Stomach smooth muscle (tissue), 2 donors: ENCODE measurements around the gene CCDC148.

Experiments used
- H3K27ac ChIP-seq: one replicate; pipeline ENCODE4 v1.7.0; 2013; ENCODE audit warnings: mild to moderate bottlenecking, low read length, inconsistent platforms
- H3K27me3 ChIP-seq, 2 donors: one replicate each; pipeline ENCODE4 v1.7.0; 2013; ENCODE audit warnings: low read length in 2 of 2; ENCODE audit not compliant: insufficient read depth in 2 of 2, control insufficient read depth in 1 of 2
- H3K36me3 ChIP-seq, 2 donors: one replicate each; pipeline ENCODE4 v1.7.0; 2013; ENCODE audit warnings: low read length in 2 of 2; ENCODE audit not compliant: control insufficient read depth in 2 of 2, insufficient read depth in 2 of 2
- H3K4me1 ChIP-seq: one replicate; pipeline ENCODE4 v1.7.0; 2013; ENCODE audit warnings: low read length; ENCODE audit not compliant: control insufficient read depth, insufficient read depth
- H3K4me3 ChIP-seq, 2 donors: one replicate each; pipeline ENCODE4 v1.7.0; 2013; ENCODE audit warnings: low read length in 2 of 2
- H3K9ac ChIP-seq, 2 donors: one replicate each; pipeline ENCODE4 v1.7.0; 2013; ENCODE audit warnings: low read length in 2 of 2, mild to moderate bottlenecking in 1 of 2
- H3K9me3 ChIP-seq, 2 donors: one replicate each; pipeline ENCODE4 v1.7.0; 2013; ENCODE audit warnings: low read length in 2 of 2; ENCODE audit not compliant: control insufficient read depth in 2 of 2
- donor health status: healthy.
- donor health status: Pancreatic carcinoma.

CCDC148 gene

DNA sequence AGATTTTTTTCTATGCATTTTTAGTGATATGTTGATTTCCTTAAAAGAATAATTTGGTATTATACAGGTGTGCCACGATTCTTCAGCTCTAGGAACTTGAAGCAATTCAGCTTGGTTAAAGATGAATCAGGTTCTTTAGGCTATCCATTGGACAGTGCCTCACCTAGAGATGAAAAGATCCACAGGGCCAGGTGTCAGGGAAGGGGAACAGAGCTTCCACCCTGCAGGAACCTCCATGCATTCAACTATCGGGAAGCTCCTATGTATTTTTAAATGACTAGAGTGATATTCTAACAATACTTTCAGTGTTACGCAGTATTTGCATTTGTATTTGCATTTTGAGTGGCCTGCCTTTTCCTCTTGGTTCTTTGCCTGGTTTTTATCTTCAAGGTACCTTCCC lies 40.4 kb upstream of the CCDC148 start:
- H3K4me1 ChIP-seq, result peaks cover 22% of the 10 kb centered on the region
- H3K9me3 ChIP-seq, result no peaks in the 10 kb centered on the region
- H3K27me3 ChIP-seq, result no peaks in the 10 kb centered on the region
- H3K36me3 ChIP-seq, result no peaks in the 10 kb centered on the region
- H3K9ac ChIP-seq, result no peak overlapping the region
- no peak overlapping the region for H3K4me3 ChIP-seq
- no peak overlapping the region for H3K27ac ChIP-seq

DNA sequence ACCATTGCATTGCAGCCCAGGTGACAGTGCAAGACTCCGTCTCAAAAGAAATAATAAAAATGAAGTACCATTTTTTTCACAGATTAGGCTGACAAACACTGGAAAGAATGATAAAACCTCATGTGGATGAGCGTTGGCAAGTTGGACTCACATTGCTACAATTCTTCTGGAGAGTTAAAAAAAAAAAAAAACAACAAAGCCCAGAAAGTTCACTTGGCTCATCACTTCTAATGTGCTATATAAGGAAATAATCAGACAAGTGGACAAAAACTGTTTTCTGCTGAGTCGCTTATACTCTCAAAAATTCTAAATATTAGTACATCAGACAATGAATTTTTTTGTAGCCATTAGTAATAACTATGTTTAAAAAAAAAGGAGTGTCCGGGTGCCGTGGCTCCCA lies 38.6 kb upstream of the CCDC148 start:
- no peak overlapping the region for H3K27ac ChIP-seq
- H3K27me3 ChIP-seq, result no peaks in the 10 kb centered on the region
- no peak overlapping the region for H3K9ac ChIP-seq
- H3K9me3 ChIP-seq, result no peaks in the 10 kb centered on the region
- H3K4me3 ChIP-seq, result no peak overlapping the region
- H3K4me1 ChIP-seq, result peaks cover 10% of the 10 kb centered on the region
- H3K36me3 ChIP-seq, result no peaks in the 10 kb centered on the region

DNA sequence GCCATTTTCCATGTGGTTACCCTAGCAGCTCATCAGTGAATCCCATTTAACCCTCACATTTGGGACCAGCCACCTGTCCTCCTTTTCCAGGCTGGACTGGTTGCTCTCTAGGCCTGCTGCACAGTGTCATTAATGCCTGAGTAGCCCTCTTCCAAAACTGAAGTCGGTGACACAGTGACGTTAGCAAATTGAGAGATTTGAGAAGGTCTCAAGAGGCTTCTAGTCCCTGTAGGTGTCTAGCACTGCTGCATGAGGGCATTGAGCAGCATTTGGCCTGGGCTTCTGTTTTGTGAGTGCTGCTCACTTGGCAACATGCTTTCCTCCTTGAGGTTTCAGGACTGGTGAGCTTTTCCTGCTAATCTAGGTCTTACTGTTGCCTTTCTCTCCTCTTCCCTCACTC lies 36.9 kb upstream of the CCDC148 start:
- no peaks in the 10 kb centered on the region for H3K9me3 ChIP-seq
- no peaks in the 10 kb centered on the region for H3K36me3 ChIP-seq
- H3K9ac ChIP-seq, result no peak overlapping the region
- no peaks in the 10 kb centered on the region for H3K27me3 ChIP-seq
- no peak overlapping the region for H3K4me3 ChIP-seq
- H3K4me1 ChIP-seq, result peaks cover 11% of the 10 kb centered on the region
- no peak overlapping the region for H3K27ac ChIP-seq

DNA sequence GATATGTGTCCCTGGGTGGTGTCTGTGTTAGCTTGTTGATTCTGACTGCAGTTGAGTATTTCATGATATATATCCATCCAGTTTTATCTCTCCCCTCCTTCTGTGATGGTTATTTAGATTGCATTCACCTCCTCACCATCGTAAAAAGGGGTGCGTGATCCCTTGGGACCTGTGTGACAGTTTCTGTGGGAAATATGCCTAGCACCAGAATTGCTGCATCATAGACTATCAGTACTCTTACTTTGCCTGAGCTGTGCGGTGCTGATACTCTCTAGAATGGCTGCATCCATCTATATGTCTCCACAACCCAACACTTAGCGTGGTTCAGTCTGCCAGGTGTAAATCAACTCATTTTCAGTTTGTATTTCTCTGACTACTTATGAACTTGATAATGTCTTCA lies 34.5 kb upstream of the CCDC148 start:
- H3K4me3 ChIP-seq, result no peak overlapping the region
- no peak overlapping the region for H3K9ac ChIP-seq
- peaks cover 20% of the 10 kb centered on the region for H3K4me1 ChIP-seq
- no peaks in the 10 kb centered on the region for H3K9me3 ChIP-seq
- H3K27ac ChIP-seq, result no peak overlapping the region
- H3K27me3 ChIP-seq, result no peaks in the 10 kb centered on the region
- H3K36me3 ChIP-seq, result no peaks in the 10 kb centered on the region

DNA sequence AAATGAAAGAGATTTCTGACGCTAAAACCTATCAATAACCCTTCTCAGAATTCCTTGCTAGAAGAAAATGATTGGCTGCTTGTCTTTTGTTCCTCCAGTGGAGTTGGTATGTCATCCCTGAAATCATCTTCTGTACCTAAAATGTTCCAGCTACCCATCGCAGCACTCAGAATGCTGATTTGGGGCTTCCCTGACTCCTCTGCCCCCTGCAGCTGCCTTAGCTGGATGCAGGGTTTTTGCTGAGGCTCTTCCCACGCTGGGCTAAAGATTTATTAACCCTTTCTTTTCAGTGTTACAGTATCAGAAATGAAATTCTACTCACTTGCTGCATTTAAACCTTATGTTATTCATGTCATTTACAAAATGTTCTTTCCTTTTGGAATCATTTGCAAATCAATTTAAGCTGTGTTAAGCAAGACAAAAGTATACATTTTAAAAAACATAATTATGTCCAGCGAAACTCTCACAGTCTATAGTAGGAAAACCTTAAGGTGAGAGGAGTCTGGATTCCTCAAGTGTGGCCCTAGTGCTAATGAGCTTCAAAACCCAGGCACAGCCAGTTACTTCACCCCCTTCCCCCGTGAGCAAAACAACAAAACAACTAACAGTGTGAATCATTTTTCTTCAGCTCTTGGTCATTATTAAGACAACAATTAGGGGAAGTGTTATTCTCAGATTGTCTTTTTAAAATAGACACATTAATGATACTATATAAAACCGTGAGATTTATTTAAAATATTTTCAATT lies 33.0 kb upstream of the CCDC148 start:
- Histone ChIP-seq H3K4me1 (peaks cover 20% of the 10 kb centered on the region), H3K4me3 (no peak overlapping the region), H3K36me3 (no peaks in the 10 kb centered on the region), H3K27me3 (no peaks in the 10 kb centered on the region), H3K9ac (no peak overlapping the region), H3K27ac (no peak overlapping the region), H3K9me3 (no peaks in the 10 kb centered on the region)

DNA sequence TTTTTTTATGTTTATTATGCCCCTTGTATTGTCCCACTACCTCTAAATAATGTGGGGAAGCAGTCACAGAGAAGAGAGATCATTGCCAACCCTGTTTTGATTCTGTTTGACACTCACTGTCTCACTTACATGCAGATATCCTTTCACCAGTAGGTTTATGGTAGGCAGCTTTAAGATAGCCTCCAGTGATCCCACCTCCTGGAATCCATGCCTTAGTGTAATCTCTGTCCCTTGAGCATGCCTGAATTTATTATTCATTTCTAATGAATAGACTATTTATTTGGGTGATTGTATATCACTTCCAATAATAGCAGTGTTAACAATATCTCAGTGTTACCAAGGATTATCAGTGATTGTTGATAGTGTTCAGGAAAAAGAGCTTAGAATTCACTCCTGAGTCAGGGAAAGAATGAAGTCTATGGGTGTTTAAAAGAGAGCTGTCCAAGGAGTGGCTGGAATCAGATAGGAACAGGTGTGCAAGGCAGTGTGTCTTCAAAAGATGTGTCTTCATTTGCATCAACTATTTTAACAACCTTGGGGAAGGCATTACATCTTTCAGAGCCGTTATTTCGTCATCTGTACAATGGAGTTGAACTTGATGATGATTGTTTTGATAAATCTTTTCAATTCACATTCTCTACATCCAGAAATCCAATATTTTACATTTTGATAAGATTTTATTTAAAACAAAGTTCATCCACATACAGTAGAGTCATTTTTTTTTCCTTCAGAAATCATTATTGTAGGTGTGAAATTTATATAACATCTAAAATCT lies 32.1 kb upstream of the CCDC148 start:
- peaks cover 18% of the 10 kb centered on the region for H3K4me1 ChIP-seq
- no peak overlapping the region for H3K4me3 ChIP-seq
- no peak overlapping the region for H3K9ac ChIP-seq
- no peaks in the 10 kb centered on the region for H3K27me3 ChIP-seq
- H3K36me3 ChIP-seq, result no peaks in the 10 kb centered on the region
- no peak overlapping the region for H3K27ac ChIP-seq
- no peaks in the 10 kb centered on the region for H3K9me3 ChIP-seq

DNA sequence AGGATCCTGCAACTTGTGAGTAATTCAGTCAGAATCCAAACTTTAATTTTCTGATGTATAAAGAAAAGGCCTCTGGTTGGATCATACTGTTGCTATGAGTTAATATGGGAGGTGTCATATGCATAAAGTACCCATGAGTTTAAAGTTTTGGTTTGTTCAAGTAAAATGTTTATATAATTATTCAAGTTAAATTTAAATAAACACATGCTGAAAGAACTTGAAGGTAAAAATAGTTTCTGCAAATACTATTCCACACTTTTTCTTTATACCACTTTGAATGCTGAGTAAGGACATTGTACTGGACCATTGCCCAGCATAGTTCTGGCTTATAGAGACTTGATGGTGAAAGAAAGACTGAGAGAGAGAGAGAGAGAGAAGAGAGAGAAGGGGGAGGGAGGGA lies 30.9 kb upstream of the CCDC148 start:
- Histone ChIP-seq H3K4me1 (peaks cover 14% of the 10 kb centered on the region), H3K27ac (no peak overlapping the region)

DNA sequence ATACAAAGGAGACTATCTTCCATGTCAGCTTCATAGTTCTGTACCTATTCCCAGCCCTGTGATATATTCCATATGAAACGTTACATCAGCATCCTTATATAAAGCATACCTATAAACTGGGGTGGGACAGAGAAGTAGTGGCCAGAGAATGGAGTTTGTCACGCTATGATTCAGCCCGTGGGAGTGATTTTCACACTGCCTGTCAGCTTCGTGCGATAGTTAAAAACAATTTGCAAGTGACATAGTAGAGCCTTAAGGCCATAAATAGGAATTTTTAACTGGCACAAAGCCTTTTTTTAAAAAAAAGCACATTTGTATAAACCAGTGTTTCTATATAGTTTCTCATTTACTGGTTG lies 30.4 kb upstream of the CCDC148 start:
- Histone ChIP-seq H3K9ac (no peak overlapping the region), H3K27ac (no peak overlapping the region), H3K27me3 (no peaks in the 10 kb centered on the region), H3K4me1 (peaks cover 14% of the 10 kb centered on the region), H3K9me3 (no peaks in the 10 kb centered on the region), H3K36me3 (no peaks in the 10 kb centered on the region), H3K4me3 (no peak overlapping the region)

More for the DNA sequence above, 30.9 kb upstream of the CCDC148 start:
- Histone ChIP-seq H3K36me3 (no peaks in the 10 kb centered on the region), H3K9me3 (no peaks in the 10 kb centered on the region), H3K4me3 (no peak overlapping the region), H3K27me3 (no peaks in the 10 kb centered on the region), H3K9ac (no peak overlapping the region)

DNA sequence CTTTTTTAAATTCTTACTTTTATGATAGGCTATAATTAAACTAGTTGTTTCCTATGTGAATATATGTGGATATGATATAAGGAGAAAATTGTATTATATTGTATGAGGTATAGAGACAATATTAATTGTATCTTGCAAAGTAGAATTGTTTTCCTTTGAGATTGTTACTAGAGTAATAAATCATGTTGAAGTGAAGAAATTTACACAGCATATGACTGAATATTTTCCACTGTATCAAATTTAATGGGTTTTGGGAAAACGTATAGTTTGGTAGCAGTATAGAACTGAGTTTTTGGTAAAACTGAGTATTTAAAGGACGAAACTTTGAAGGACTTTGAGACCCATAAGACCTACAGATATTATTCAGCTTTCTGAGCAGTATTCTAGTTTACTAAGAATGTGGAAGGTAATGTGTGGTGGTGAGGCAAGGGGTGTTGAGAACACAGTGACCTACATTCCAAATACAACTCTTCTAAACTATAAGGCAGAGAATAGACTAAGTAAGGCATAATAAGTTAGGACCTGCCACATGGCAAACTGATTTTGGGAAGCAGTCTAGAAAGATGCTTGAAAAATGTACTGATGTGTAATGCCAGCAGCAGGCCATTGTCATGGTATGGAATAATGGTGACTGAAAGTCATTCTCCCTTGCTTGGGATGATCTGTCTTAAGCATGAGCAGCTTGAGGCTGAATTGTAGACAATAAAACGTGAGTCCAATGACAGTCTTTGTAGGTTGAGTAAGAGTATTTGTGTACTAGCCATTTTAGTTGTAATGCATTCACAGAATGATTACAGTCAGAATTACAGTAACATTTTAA lies 29.8 kb upstream of the CCDC148 start:
- Histone ChIP-seq H3K9ac (no peak overlapping the region), H3K36me3 (no peaks in the 10 kb centered on the region), H3K4me1 (peaks cover 14% of the 10 kb centered on the region), H3K4me3 (no peak overlapping the region), H3K9me3 (no peaks in the 10 kb centered on the region), H3K27ac (no peak overlapping the region), H3K27me3 (no peaks in the 10 kb centered on the region)

DNA sequence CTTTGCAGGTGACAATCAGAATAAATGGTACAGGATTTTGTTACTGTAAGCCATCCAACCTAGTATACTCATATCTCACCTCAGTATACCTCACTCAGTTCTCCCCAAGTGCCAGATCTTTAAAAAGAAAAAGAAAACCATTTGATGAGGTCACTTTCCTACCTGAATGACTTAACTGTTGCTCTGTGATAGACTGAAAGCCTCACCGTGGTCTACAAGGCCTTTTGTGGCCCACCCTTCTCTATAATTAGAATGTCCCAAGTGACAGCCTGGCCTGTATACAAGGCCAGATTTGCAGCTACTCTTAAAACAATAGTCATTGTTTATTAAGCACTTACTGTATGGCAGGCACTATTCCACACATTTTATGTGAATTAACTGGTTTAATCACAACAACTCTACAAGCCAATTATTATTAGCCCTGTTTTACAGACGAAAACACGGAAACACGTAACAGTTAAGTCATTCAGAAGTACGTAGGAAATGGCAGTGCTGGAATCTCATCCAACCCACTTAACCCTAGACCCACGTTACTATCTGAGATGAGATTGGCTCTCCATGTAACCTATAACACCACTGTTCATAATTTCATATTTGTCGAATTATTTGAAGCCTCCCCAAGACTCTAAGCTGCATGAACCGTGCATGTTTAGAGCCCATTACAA lies 28.5 kb upstream of the CCDC148 start:
- Histone ChIP-seq H3K9me3 (no peaks in the 10 kb centered on the region), H3K27me3 (no peaks in the 10 kb centered on the region), H3K36me3 (no peaks in the 10 kb centered on the region), H3K4me1 (peaks cover 12% of the 10 kb centered on the region), H3K27ac (no peak overlapping the region), H3K9ac (no peak overlapping the region), H3K4me3 (no peak overlapping the region)
